IPS-NIHi7 (cell line): ENCODE measurements around the gene RRAS.
A peak's percentile ranks its signal among the peaks of the same experiment; 100 is the strongest.

Experiments used
- DNase-seq: peaks from one replicate; pipeline ENCODE4 v3.0.0; 2012; ENCODE audit warnings: mixed read lengths; ENCODE audit errors: extremely low spot score

Gene RRAS

GRCh38 chr19:49677231-49677900 is 37.4 kb upstream of the RRAS start, which contains the start of gene PRMT1:
PRMT1 (plus strand) TSS chr19:49677271; CDS start chr19:49677281, 10 bp downstream.
- no peak for DNase-seq

- DNase-seq = peak; percentile 93
Observed at GRCh38 chr19:49676784-49677230, 36.9 kb upstream of the RRAS start.

DNA sequence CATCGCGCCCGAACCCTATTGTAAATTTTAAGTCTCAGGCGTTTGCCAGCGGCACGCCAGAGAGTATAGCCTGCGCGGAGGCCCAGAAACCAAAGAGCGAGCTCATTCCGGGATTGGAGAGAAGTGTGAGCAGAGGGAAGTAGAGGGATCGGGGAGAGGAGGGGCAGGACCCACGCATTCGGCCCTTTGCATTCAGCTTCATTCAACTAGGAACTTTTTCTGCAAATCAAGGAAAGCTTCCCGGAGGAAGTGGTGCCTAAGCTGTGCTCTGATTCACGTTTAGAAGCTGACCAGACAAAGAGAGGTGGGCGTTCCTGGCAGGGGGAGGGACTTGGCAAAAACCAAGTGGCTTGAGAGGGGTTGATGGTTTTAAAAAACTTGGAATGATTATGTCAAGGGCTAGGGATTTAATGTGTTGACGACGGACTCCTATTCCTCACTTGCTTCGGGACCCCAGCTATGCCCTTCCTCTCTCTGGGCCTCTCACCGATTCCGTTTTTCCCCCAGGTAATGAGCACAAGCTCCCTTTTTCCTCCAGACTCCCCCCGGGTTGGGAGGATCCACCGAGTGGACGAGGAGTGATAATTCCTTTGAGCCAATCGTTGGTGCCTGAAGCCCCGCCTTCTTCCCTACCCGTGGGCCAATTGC is 36.3 kb upstream of the RRAS start:
- DNase-seq = peak; percentile 67

DNA sequence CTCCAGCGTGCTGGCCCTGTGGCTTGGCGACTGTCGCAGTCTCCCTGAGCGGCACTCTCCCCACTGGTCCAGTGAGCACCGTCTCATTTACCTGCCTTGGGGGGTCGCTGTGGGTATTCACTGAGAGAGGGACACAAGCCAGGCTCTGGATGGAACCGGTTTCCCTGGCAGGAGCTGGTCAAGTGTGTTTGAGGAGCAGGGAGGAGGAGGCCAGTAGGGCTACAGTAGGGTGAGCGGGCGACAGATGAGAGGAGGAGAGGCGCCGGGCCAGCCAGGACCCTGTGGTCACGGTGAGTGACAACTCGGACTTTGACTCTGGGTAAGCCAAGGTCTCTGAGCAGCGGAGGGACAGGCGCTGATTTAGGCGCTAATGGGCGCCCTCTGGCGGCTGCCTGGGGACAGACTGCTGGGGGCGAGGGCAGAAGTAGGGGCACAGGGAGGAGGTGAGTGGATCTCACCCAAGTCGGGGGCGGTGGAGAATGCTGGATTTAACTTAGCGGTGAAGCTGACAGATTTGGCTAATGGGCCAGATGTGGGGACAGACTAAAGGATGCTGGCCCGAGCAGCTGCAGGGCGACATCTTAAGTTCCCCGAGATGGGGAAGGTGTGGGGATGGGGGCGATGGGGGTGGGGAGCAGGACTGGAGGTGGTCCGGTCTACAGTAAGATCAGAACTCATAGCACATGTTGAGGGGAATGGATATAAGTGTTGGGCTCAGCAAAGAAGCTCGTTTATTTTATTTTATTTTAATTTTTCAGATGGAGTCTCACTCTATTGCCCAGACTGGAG is 32.4 kb upstream of the RRAS start:
- DNase-seq = peak; percentile 88

DNA sequence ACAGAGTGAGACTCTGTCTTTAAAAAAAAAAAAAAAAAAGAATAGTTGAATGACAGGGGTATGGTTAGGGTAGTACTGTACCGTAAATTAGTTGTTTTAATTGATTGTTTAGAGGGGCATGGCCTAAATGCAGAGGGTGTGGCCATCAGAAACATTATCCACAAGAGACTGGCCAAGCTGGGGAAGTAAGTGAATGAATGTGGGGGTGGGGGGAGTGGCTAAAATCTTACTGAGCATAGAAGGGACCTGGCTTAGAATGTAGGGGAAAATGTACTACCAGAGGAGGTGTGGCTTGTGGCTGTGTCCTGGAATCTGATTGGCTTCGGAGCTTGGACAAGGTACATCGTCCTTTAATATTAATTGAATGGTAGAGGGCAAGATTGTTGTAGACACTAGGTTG is 29.6 kb upstream of the RRAS start:
- DNase-seq = no peak

GRCh38 chr19:49667473-49667872 is 27.5 kb upstream of the RRAS start:
- DNase-seq = no peak

DNA sequence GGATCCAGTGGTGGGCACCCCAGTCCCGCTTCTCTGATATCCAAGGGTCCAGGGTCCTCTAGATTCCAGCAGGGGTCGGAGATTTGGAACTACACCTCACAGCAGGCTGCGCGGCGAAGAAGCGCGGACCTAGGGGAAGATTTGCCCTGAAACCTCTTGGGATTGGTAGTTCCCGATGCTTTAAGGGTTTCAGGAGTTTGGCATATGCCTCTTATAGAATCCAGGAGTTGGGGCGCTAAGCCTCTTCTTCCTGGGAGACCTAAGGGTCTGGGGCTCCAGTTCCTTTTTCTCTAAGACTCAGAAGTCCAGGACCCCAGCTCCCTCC is 26.1 kb upstream of the RRAS start:
- DNase-seq = no peak

- peak; percentile 92 for DNase-seq
Observed at GRCh38 chr19:49665351-49666119, 25.6 kb upstream of the RRAS start, which contains the start of the genes BCL2L12 and IRF3. BCL2L12 (plus strand) TSS chr19:49665933; CDS start chr19:49666693, 760 bp downstream. IRF3 (minus strand) TSS chr19:49665857; CDS start chr19:49664838, 1,019 bp downstream.

GRCh38 chr19:49665036-49665350 is 25.1 kb upstream of the RRAS start:
- no peak for DNase-seq

DNA sequence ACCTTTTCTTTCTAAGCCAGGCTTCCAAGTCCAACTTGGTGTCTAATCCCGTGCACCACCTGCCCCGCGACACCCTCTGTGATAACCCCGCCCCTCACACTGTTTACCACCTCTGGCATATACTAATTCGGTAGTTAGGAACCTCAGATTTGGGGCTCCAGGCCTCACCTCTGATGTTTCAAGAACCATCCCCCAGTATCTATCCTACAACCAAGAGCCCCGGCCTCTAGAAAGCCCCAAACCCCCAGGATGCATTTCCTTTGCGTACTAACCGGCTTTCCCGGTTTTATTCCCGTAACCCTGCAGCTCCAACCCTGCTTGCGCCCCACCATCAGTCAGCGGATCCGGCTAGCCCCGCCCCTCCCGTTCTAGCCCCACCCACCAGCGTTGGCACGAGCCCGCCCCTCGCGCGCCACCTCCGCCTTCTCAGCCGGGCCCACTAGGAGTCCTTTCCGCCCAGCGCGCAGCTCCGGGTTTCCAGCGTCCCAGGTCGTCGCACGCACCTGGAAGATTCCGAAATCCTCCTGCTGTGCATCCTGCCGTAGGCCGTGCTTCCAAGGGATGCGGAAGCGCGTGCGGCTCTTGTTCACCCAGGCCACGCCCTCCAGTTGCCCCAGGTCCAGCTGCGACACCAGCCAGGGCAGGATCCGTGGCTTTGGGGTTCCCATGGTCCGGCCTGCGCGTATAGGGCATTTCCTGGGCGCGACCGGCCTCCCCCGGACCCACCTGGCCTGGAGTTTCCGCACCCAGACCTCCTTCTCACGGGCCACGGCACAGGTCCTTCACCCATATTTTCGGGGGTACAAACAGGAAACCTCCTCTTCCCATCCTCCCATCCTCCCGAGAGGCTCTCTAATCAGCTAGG is 24.5 kb upstream of the RRAS start:
- DNase-seq = peak; percentile 92

DNA sequence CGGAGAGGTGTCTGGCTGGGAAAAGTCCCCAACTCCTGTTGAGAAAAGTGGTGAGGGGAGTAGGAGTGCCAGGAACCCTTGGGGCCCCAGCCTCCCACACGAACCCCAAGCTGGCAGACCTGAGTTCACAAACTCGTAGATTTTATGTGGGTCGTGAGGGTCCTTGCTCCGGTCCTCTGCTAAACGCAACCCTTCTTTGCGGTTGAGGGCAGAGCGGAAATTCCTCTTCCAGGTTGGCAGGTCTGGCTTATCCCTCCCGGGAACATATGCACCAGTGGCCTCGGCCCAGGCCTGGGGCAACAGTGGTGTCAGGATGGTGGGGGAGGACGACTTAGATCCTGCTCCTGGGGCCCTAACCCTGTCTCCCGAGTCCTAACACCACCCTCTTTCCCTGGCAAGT is 23.3 kb upstream of the RRAS start:
- no peak for DNase-seq

GRCh38 chr19:49662011-49662410 is 22.1 kb upstream of the RRAS start:
- DNase-seq = no peak

DNA sequence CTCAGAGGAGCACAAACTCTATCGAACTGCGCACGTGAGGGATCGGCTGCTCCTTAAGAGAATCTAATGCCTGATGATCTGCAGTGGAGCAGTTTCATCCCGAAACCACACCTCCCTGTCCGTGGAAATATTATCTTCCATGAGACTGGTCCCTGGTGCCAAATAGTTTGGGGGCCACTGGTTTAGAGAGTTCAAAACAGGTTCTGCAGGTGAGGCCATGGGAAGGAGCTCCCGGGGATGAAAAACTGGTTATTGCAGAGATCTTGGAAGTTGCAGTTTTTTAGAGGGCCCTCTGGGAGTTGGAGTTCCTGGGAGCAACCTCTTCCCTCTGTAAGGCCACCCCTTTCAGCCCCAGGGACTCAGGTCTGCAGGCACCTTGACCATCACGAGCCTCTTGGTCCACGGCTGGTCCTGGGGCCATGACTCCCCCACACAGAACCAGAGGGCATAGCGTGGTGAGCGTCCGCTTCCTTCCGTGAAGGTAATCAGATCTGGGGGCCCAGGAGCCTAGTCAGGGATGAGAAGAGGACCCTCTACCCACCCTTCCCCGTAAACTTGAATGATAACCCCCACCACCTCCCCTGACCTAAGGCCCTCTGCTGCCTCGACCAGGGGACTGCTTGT is 20.5 kb upstream of the RRAS start:
- DNase-seq = no peak

DNA sequence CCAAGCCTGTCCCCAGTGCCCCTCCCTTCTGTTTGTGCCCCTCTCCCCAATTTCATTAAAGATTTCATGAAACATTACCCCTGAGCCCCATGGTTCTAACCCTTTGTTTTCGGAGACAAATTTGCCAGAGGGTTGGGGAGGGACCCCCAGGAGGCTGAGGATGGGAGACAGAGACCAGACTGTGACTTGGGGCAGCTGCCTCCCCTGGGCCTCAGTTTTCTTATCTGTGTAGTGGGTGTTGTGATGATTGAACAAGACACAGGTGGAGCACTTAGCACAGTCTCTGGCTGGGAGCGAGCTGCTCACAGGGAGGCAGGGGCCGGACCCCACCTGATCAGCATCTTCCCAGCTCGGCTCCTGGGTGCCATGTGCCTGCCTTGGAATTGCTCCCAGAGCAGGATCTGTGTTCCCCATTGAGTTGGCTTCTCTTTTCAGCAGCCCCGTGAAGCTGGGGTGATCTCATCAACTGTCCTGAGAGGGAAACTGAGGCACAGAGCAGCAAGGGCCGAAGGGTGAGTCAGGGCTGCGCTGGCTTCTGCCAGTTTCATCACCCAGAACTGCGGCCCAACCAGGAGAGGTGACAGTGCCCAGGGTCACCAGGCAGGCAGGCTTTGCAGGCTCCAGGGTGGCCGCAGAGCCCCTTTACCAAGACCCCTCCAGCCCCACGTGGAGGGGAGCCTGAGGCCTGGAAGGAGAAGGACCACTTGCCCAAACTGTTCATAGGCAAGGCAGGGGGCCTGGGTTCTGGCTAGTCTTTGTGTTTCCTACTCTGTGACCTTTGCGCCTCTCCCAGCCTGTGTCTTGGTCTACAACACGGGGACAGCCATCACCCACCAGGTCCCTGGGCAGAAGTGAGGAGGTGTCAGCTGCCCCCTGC is 18.9 kb upstream of the RRAS start:
- DNase-seq = no peak

DNA sequence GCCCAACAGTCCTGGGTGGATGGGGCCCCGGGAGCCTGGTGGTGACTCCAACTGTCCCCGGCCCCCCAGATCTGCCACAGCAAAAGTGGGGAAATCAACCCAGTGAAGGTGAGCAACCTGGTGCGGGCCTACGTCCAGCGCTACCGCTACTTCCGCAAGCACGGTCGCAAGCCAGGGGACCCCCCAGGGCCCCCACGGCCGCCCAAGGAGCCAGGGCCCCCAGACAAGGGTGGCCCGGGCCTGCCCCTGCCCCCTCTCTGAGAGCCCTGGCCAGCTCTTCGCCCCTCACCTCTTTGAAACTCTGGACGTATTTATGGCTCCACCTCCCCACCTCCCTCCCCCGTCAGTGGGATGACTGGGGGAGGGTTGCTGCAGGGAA is 18.2 kb upstream of the RRAS start:
- no peak for DNase-seq

DNA sequence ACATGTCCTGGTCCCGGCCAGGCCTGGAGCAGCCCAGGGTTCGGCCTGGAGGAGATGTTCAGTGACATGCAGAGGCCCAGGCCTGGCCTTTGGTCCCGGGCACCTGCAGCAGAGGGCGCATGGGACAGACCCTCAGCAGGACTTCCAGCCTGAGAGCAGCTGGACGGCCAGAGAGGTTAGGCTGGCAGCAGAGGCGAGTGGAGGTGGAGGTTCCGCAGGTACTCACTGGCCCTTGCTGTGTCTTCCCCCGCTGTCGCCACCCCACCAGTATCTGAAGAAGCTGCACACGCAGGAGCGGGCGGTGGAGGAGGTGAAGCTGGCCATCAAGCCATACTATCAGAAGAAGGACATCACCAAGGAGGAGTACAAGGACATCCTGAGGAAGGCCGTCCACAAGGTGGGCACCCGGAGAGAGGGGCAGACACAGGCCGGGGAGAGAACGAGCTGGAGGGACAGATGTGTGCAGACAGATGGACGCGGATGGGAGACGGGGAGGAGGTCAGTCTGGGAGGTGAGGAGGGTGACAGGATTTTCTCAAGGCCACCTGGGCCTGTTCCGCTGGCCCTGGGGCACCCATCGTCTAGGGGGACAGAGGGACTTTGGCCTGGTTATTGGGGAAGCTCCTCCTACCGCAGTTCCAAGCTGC is 17.7 kb upstream of the RRAS start:
- DNase-seq = no peak

GRCh38 chr19:49656456-49657109 is 16.6 kb upstream of the RRAS start:
- no peak for DNase-seq

GRCh38 chr19:49655570-49656455 is 15.9 kb upstream of the RRAS start:
- no peak for DNase-seq
